ENCODE results near the gene SLN. TPM values are rescaled to one million over a fixed set of nuclear protein-coding genes. Genes with fewer than 3 reads are reported as not detected.

The SLN gene
- total RNA-seq, 3 donors from 2014 or later, result 0.58 TPM; not detected in 2

DNA sequence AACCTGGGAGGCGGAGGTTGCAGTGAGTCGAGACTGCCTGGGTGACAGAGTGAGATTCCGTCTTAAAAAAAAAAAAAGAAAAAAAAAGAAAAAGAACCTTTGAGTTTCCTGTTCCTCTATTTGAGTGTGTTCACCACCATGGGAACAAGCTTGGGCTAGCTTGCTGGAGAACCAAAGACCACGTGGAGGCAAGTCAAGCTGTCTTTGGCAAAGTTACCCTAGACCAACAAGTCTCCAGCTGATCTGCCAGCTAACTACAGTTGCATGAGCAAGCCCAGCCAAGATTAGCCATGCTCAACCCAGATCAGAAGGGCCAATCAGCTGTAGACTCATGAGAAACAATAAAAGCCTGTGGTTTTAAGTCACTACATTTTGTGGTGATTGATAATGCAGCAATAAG is 29.7 kb downstream of the SLN start:
- intact Hi-C loops (cut with DNase I, micrococcal nuclease), result loop anchor here in 1 of 2 donors (10.0 kb wide), 1 partner anchor 107 kb away; no protein-coding TSS in a partner anchor
- TF ChIP-seq, protein P1, sequence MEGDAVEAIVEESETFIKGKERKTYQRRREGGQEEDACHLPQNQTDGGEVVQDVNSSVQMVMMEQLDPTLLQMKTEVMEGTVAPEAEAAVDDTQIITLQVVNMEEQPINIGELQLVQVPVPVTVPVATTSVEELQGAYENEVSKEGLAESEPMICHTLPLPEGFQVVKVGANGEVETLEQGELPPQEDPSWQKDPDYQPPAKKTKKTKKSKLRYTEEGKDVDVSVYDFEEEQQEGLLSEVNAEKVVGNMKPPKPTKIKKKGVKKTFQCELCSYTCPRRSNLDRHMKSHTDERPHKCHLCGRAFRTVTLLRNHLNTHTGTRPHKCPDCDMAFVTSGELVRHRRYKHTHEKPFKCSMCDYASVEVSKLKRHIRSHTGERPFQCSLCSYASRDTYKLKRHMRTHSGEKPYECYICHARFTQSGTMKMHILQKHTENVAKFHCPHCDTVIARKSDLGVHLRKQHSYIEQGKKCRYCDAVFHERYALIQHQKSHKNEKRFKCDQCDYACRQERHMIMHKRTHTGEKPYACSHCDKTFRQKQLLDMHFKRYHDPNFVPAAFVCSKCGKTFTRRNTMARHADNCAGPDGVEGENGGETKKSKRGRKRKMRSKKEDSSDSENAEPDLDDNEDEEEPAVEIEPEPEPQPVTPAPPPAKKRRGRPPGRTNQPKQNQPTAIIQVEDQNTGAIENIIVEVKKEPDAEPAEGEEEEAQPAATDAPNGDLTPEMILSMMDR (IDR thresholded peaks at IDR 0.05), result no peak
- Histone ChIP-seq H3K4me1 (ENCODE audit: low read depth) (no peaks in the 10 kb centered on the region), H3K36me3 (ENCODE audit: low read depth) (no peaks in the 10 kb centered on the region), H3K4me3 (no peak overlapping the region), H3K9me3 (no peaks in the 10 kb centered on the region)
- DNase-seq, result no peak
- no peak for ATAC-seq

DNA sequence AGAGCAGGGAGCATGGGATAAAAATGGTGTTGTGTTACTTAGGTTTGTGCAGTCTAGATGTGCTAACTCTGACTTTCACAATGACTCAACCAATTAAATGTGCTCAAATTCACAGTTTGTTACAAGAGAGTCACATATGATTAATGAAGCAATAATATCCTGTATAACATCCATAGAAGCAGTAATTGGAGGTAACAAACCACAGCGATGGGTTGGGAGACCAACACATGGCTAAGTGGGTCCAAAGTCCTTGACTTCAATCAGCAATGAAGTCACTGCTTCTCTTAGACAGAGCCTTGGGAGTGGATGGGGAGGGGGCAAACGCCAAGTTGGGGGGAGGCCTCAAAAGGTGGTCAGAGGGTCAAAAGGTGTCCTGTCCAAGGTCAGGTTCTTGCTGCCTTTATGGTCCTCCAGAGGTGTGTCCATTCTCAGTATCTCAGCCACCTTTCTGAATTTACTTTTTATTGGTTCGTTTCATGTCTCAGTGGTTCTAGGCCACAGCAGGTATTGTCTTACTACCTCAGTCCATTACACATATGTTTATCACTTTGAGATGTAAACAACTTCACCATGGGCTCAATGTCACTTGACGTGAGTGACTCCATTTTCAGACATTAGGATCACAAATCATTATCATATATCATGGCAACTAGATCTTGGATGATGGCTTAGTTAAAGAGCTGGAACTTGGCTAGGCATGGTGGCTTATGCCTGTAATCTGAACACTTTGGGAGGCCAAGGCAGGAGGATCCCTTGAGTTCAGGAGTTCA is 32.4 kb downstream of the SLN start:
- DNase-seq (no peak), ATAC-seq (no peak)
- no peaks in the 10 kb centered on the region for H3K4me1 ChIP-seq (ENCODE audit: low read depth)
- H3K36me3 ChIP-seq (ENCODE audit: low read depth), result no peaks in the 10 kb centered on the region
- TF ChIP-seq, protein P1 (IDR thresholded peaks at IDR 0.05), result no peak
- H3K9me3 ChIP-seq, result no peaks in the 10 kb centered on the region
- no peak overlapping the region for H3K4me3 ChIP-seq
- intact Hi-C loops (cut with DNase I, micrococcal nuclease), result loop anchor here in 1 of 2 donors (10.0 kb wide), 1 partner anchor 105 kb away; no protein-coding TSS in a partner anchor

- Histone ChIP-seq H3K9me3 (no peaks in the 10 kb centered on the region), H3K4me3 (no peak overlapping the region), H3K36me3 (ENCODE audit: low read depth) (no peaks in the 10 kb centered on the region), H3K4me1 (ENCODE audit: low read depth) (no peaks in the 10 kb centered on the region)
- intact Hi-C loops (cut with DNase I, micrococcal nuclease), result no loop called here
- TF ChIP-seq, protein P1 (IDR thresholded peaks at IDR 0.05), result no peak
- ATAC-seq (no peak), DNase-seq (no peak)
Observed at GRCh38 chr11:107678632-107678971, 33.3 kb downstream of the SLN start.

DNA sequence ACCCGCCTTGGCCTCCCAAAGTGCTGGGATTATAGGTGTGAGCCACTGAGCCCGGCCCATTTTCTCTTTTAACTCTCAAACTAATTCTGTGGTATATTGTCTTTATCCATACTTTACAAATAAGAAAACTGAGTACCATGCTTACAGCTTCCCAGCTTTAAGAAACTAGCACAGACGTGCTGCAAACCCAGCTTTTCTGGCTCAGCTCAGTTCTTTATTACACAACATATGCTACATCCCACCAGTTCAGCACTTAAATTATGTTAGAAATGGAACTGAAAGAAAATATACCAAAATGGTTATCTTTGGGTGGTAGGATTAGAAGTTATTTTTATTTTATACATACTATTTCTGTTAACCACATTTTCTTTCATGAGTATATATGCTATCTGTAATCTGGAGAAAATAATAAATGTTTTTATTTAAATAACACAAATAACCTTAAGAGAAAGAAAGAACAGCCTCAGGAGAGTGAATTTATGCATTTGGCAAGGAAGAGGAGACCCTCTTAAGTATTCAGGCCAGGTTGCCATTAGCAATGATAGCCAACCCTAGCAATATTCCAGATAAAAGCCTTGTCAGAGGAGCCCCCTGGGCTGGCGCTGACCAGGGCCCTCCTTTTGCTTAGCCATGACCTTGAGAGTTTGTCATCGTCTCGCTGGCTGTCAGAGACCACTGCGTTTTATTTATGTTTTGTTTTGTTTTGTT is 33.8 kb downstream of the SLN start:
- Histone ChIP-seq H3K36me3 (ENCODE audit: low read depth) (no peaks in the 10 kb centered on the region), H3K4me1 (ENCODE audit: low read depth) (no peaks in the 10 kb centered on the region), H3K9me3 (no peaks in the 10 kb centered on the region), H3K4me3 (no peak overlapping the region)
- intact Hi-C loops (cut with DNase I, micrococcal nuclease), result no loop called here
- DNase-seq (no peak), ATAC-seq (no peak)
- TF ChIP-seq, protein P1 (IDR thresholded peaks at IDR 0.05), result no peak

- Histone ChIP-seq H3K4me1 (ENCODE audit: low read depth) (no peaks in the 10 kb centered on the region), H3K9me3 (no peaks in the 10 kb centered on the region), H3K36me3 (ENCODE audit: low read depth) (no peaks in the 10 kb centered on the region), H3K4me3 (no peak overlapping the region)
- ATAC-seq, result no peak
- TF ChIP-seq, protein P1 (IDR thresholded peaks at IDR 0.05), result no peak
- intact Hi-C loops (cut with DNase I, micrococcal nuclease), result no loop called here
- no peak for DNase-seq
Observed at GRCh38 chr11:107676336-107677057, 35.4 kb downstream of the SLN start.
